Karpas-422 (cell line): Measurements from ENCODE around the gene PPM1F. TPM values are rescaled to one million over a fixed set of nuclear protein-coding genes. Genes with fewer than 3 reads are reported as not detected.
"Not testable (repeated sequence)": the region's sequence is repeated elsewhere in the genome, so short reads cannot be mapped to it uniquely, and the experiment has no call there.

Experiments used
- DNase-seq: peaks from one replicate; pipeline ENCODE4 v3.0.0-alpha.2; 2015
- H2AFZ ChIP-seq: fragments of 200-600 bp; sonication (generic); 2 replicates; pipeline ENCODE4 v1.6.1; 2014; ENCODE audit warnings: antibody characterized with exemption, low read length, mixed read lengths
- H3K27ac ChIP-seq: fragments of 200-600 bp; sonication (generic); 2 replicates; pipeline ENCODE4 v1.5.1; 2014; ENCODE audit warnings: mild to moderate bottlenecking, low read length, moderate library complexity
- H3K27me3 ChIP-seq: fragments of 200-600 bp; sonication (generic); 2 replicates; pipeline ENCODE4 v1.6.1; 2014; ENCODE audit warnings: low read length, mixed read lengths
- H3K36me3 ChIP-seq: fragments of 200-600 bp; sonication (generic); 2 replicates; pipeline ENCODE4 v1.6.1; 2014; ENCODE audit warnings: low read length, mixed read lengths; ENCODE audit not compliant: insufficient read depth
- H3K4me1 ChIP-seq: fragments of 200-600 bp; sonication (generic); 2 replicates; pipeline ENCODE4 v1.6.1; 2014; ENCODE audit warnings: mild to moderate bottlenecking, low read length, mixed read lengths
- H3K4me2 ChIP-seq: fragments of 200-600 bp; sonication (generic); 2 replicates; pipeline ENCODE4 v1.6.1; 2014; ENCODE audit warnings: low read length, low read depth, mild to moderate bottlenecking; ENCODE audit not compliant: poor library complexity, severe bottlenecking
- H3K4me3 ChIP-seq: fragments of 200-600 bp; sonication (generic); 2 replicates; pipeline ENCODE4 v1.5.1; 2014; ENCODE audit warnings: mild to moderate bottlenecking, antibody characterized with exemption, low read length, mixed read lengths
- H3K79me2 ChIP-seq: fragments of 200-600 bp; sonication (generic); 2 replicates; pipeline ENCODE4 v1.6.1; 2014; ENCODE audit warnings: mild to moderate bottlenecking, low read length, mixed read lengths
- H3K9ac ChIP-seq: fragments of 200-600 bp; sonication (generic); 2 replicates; pipeline ENCODE4 v1.6.0; 2014; ENCODE audit warnings: low read length
- H3K9me2 ChIP-seq: fragments of 200-600 bp; sonication (generic), shearing (Covaris generic); replicated peaks from 2 replicates; pipeline ENCODE4 v1.6.0; 2014; ENCODE audit warnings: mild to moderate bottlenecking, low read length, moderate library complexity; ENCODE audit not compliant: insufficient read depth
- H3K9me3 ChIP-seq: fragments of 300-700, 200-600 bp; sonication (generic); 2 replicates; pipeline ENCODE4 v1.6.1; 2014; ENCODE audit warnings: low read length, mixed read lengths
- H4K20me1 ChIP-seq: fragments of 200-600 bp; sonication (generic); 2 replicates; pipeline ENCODE4 v1.6.1; 2014; ENCODE audit warnings: mild to moderate bottlenecking, antibody characterized with exemption, low read length, low read depth; ENCODE audit not compliant: insufficient read depth
- total RNA-seq: library from RNA; depleted of rRNA; stranded (reverse); fragments of >200 nt; shearing (Covaris generic); gene quantifications from 2 replicates; pipeline ENCODE4 v1.2.3, GENCODE V29; 2014; ENCODE audit warnings: low replicate concordance

PPM1F gene
- total RNA-seq, 1 experiment from 2014 or later: 21.1 TPM

DNA sequence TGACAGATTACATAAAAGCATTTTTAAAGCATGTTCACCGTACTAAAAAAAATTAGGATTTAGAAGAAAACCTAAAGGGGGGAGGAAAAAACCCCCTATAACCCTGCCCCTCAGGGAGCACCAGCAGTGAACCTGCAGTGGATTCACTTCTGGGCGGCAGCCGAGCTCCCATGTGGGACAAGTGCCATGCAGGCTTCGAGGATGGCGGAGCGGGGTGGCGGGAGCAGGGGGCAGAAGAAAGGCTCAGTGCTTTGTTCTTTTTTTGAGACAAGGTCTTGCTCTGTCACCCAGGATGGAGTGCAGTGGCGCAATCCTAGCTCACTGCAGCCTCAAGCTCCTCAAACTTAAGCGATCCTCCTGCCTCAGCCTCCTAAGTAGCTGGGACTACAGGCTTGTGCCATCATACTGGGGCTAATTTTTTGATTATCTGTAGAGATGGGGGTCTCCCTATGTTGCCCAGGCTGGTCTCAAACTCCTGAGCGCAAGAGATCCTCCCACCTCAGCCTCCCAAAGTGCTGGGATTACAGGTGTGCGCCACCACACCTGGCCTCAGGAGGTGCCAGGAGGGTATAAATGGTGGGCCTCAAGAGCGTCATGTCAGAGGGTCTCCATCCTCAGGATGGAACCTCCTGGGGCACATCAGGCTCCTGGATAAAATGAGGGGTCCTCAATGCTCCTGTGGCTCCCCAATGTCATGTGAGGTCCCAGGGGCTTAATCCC, 34.0 kb downstream of the PPM1F start:
- H3K4me2 ChIP-seq: no peak overlapping the region
- H4K20me1 ChIP-seq: 0 out of 2 replicates have a peak, but pooled peaks cover 4% of the 10 kb centered on the region
- H3K4me1 ChIP-seq: no peaks in the 10 kb centered on the region
- no peak overlapping the region for H3K4me3 ChIP-seq
- H3K9ac ChIP-seq: no peak overlapping the region
- H3K79me2 ChIP-seq: no peaks in the 10 kb centered on the region
- no peaks in the 10 kb centered on the region for H3K9me2 ChIP-seq
- H2AFZ ChIP-seq: no peak overlapping the region
- no peaks in the 10 kb centered on the region for H3K9me3 ChIP-seq
- H3K36me3 ChIP-seq: no peaks in the 10 kb centered on the region
- no peaks in the 10 kb centered on the region for H3K27me3 ChIP-seq
- H3K27ac ChIP-seq: no peak overlapping the region
- no peak for DNase-seq

DNA sequence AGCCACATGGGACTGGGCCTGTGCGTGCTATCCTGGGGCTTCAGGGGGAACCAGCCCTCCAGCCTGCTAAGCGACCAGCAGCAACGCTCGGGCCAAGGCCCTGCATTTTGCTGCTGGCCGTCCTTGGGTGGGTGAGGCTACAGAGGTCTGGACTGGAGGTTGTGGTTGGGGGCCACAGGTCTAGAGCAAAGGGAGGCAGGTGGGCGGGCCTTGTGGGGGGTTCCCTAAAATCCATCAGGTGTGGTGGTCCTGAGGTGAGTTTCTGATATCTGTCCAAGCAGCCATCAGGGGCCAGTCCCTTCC, 34.7 kb downstream of the PPM1F start:
- Histone ChIP-seq H3K4me1 (no peaks in the 10 kb centered on the region), H3K9me2 (no peaks in the 10 kb centered on the region), H3K27me3 (no peaks in the 10 kb centered on the region), H3K4me2 (no peak overlapping the region), H2AFZ (no peak overlapping the region), H3K79me2 (no peaks in the 10 kb centered on the region), H3K36me3 (no peaks in the 10 kb centered on the region), H3K9me3 (no peaks in the 10 kb centered on the region), H3K4me3 (no peak overlapping the region), H3K9ac (no peak overlapping the region), H3K27ac (no peak overlapping the region), H4K20me1 (0 out of 2 replicates have a peak, but pooled peaks cover 4% of the 10 kb centered on the region)
- no peak for DNase-seq

GRCh38 chr22:21917181-21917958, 35.3 kb downstream of the PPM1F start:
- Histone ChIP-seq H3K4me1 (no peaks in the 10 kb centered on the region), H3K9me3 (no peaks in the 10 kb centered on the region), H3K4me3 (no peak overlapping the region), H2AFZ (no peak overlapping the region), H3K79me2 (no peaks in the 10 kb centered on the region), H3K9ac (no peak overlapping the region), H4K20me1 (0 out of 2 replicates have a peak, but pooled peaks cover 4% of the 10 kb centered on the region), H3K36me3 (no peaks in the 10 kb centered on the region), H3K27me3 (no peaks in the 10 kb centered on the region), H3K27ac (no peak overlapping the region), H3K9me2 (no peaks in the 10 kb centered on the region), H3K4me2 (no peak overlapping the region)
- DNase-seq: no peak

DNA sequence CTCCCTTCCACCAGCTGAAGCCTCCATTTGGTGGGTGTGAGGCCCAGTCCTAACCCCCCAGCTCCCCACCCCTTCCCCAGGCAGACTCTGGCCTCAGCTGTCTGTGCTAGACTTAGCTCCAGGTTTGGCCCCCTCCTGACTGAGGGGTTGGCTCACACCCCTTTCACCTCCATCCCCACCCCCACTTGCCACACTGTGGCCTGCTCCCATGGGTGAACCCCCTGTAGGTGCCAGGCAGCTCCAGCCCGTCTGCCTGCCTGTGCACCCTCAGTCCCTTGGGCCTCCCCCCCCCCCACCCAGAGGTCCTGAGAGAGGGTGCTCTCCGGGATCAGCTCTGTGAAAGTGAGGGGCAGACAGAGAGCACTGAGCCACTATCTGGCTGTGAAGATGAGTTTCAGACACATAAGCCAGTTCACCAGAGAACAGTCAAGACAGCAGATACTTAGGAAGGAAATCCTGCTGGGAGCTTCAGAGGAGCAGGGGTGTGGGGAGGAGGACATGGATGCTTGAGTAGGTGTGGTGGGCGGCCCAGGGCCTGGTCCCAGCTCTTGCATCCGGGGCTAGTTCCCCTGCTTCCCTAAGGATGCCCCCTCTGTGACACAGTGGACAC, 36.2 kb downstream of the PPM1F start:
- Histone ChIP-seq H3K27ac (no peak overlapping the region), H2AFZ (no peak overlapping the region), H3K27me3 (no peaks in the 10 kb centered on the region), H3K4me1 (0 out of 2 replicates have a peak, but pooled peaks cover 3% of the 10 kb centered on the region), H3K79me2 (no peaks in the 10 kb centered on the region), H3K9ac (no peak overlapping the region), H3K9me2 (no peaks in the 10 kb centered on the region), H3K4me2 (no peak overlapping the region), H3K4me3 (no peak overlapping the region), H3K9me3 (no peaks in the 10 kb centered on the region), H3K36me3 (no peaks in the 10 kb centered on the region), H4K20me1 (0 out of 2 replicates have a peak, but pooled peaks cover 4% of the 10 kb centered on the region)
- DNase-seq: no peak

DNA sequence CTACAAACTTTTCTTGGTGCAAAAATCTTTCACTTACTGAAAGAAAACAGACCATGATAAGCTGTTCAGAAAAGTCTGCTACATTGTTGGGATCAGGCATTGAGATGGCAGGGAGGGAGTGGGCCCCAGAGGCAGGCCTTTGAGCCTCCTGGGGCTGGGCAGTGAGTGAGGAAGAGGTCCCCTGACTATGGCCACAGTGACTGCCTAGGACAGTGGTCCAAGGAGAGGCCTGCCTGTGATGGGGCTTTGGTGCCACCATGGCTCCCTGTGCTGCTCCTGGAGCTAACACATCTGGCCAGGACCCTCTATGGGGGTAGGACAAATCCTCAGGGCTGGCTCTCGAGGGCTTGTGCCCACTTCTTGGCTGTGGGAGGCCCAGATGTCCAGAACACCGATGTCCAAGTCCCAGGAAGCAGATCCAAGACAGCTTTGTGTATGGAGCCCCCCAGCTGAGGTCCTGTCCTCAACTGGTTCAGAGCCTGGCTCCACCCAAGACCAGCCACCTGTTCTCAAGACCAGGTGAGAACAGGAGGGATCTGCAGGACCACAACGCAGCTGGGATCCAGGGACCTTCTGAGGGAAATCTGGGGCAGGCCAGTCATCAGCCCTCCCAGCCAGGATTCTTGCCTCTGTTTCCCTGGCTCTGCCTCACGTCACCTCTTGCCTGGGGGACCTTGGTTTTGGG, 36.9 kb downstream of the PPM1F start:
- no peaks in the 10 kb centered on the region for H3K79me2 ChIP-seq
- 0 out of 2 replicates have a peak, but pooled peaks cover 2% of the 10 kb centered on the region for H4K20me1 ChIP-seq
- H3K27ac ChIP-seq: no peak overlapping the region
- H3K9ac ChIP-seq: no peak overlapping the region
- DNase-seq: no peak
- H3K4me1 ChIP-seq: 0 out of 2 replicates have a peak, but pooled peaks cover 3% of the 10 kb centered on the region
- no peaks in the 10 kb centered on the region for H3K36me3 ChIP-seq
- H3K9me2 ChIP-seq: no peaks in the 10 kb centered on the region
- H2AFZ ChIP-seq: no peak overlapping the region
- no peak overlapping the region for H3K4me2 ChIP-seq
- H3K4me3 ChIP-seq: no peak overlapping the region
- no peaks in the 10 kb centered on the region for H3K27me3 ChIP-seq
- no peaks in the 10 kb centered on the region for H3K9me3 ChIP-seq

GRCh38 chr22:21914033-21914642, 38.5 kb downstream of the PPM1F start:
- H3K4me2 ChIP-seq, H3K79me2 ChIP-seq, H3K4me1 ChIP-seq, H3K27me3 ChIP-seq, H3K9me2 ChIP-seq, H3K27ac ChIP-seq, DNase-seq, H3K9ac ChIP-seq, H4K20me1 ChIP-seq, H3K36me3 ChIP-seq, H3K9me3 ChIP-seq, H2AFZ ChIP-seq, H3K4me3 ChIP-seq: not testable (repeated sequence)

GRCh38 chr22:21910367-21910766, 42.3 kb downstream of the PPM1F start:
- H2AFZ ChIP-seq, H3K4me2 ChIP-seq, DNase-seq, H3K9me3 ChIP-seq, H4K20me1 ChIP-seq, H3K9ac ChIP-seq, H3K4me3 ChIP-seq, H3K4me1 ChIP-seq, H3K27ac ChIP-seq, H3K9me2 ChIP-seq, H3K79me2 ChIP-seq, H3K36me3 ChIP-seq, H3K27me3 ChIP-seq: not testable (repeated sequence)
